Muscle of arm (tissue), 12 donors: Measurements from ENCODE around the gene DDX1. TPM values are rescaled to one million over a fixed set of nuclear protein-coding genes. Genes with fewer than 3 reads are reported as not detected.
"Not testable (repeated sequence)": the region's sequence is repeated elsewhere in the genome, so short reads cannot be mapped to it uniquely, and the experiment has no call there.

Experiments
- DNase-seq: peaks from one replicate; pipeline ENCODE4 v3.0.0-alpha.2; 2013
- polyA plus RNA-seq, 12 donors: library from polyadenylated mRNA; unstranded; fragments of 120-200 nt; gene quantifications; one replicate each; pipeline ENCODE4 v1.2.1, GENCODE V29; 2013; ENCODE audit not compliant: insufficient read length in 12 of 12

The DDX1 gene
- polyA plus RNA-seq, 12 donors = 67.3 to 124 (median 108) TPM; not detected in 1

DNA sequence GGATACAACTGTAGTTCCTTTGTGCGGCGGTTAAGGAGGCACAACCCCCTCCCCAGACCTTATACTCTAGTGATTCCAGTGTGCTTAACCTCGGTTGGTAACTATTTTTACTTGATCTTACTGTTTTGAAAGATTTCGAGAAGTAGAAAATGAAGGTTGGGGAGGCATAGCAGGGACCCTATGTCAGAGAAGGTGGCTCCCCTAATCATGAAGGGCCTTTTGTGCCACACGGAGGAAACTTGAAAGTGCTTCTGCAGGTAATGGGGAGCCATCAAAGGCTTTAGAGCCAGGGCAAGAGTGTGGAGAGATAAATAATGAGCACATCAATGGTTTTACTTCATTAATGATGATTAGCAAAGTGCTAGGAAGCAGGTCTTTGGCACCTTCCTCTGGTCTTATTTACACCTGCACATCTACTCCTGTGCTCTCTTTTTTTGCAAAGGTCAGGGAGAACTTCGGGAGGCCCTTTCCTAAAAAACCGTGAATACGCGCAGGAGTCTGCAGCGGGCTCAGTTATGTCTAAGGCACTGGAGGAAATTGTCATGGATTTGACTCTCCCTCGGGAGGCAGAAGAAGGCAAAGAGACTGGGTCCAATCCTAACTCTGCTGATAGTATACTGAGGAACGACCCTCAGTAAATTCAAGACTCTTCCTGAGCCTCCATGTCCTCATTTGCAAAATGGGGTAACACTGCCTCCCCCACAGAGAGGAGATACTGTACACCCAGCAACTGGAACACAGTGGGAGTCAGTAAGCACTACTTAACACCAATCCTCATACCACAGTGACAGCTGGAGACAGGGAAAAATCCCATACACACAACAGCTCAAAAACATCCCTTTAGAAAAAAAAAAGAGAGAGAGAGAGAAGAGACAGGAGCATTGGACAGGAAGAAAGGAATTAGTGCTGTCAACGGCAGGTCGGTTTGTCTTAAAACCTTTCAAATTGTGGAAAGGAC is 81.6 kb downstream of the DDX1 start:
- DNase-seq = no peak

- no peak for DNase-seq
Measured at GRCh38 chr2:15673919-15674636, 82.4 kb downstream of the DDX1 start.

GRCh38 chr2:15674637-15675455 is 83.2 kb downstream of the DDX1 start:
- no peak for DNase-seq

DNA sequence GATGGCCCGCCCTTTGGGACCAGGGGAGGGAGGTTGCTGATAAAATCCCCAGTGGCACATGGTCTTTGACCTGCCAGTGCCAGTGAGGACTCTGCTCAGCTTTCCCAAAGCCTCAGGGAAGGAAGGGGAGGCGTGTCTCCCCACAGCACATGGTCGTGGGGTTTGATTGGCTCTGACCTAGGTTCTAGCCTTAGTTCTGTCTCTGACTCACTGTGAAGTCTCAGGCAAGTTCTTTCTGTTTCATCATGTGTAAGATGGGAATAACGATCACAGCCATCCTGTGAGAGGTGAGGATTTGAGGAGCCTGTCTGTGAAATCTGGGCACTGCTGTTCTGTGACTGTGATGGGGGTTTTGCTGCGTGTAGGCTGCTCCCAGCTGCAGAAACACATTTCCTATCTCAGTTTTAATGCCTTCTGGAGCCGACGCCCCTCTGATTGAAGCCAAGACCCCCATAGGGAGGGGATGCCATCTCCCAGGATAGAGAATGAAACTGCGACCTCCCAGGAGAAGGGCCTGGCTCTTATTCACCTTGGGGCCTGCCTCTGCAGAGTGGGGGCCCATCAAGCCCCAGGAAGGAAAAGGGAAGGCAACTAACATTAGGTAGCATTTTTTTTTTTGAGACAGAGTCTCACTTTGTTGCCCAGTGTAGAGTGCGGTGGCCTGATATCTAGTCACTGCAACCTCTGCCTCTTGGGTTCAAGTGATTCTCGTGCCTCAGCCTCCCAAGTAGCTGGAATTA is 84.0 kb downstream of the DDX1 start:
- DNase-seq = no peak

DNA sequence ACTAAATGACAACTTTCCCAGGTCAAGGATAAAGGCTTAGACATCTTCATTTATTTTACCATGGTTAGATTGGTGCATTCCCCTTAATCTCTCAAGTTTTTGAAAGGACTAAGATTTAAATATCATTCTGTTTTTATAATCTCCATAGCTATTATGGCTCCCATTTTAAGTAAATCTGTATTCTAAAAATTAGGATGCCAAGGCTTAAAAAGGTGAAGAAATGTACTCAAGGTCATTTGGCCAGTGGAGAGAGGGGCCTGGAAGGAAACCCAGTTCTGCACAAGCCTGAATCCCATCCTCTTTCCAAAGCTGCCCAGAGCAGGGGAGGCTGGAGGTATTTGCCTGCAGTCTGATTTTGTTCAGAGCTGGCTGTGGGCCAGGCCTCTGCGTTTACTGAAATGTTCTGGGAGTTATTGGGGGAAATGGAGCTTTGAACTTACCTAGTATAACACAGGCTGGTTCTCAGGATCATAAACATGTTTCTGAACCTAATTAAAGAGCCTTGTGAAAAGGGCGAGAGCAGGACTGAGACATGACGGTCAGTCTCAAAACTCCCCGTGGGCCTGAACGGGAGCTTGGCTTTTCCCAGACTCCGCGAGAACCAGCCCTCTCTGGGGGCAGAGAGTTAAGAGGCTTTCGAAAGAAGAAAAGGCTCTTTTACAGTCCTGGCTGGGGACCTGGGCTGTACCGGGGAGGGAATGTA is 85.6 kb downstream of the DDX1 start:
- peak; percentile 22 for DNase-seq

DNA sequence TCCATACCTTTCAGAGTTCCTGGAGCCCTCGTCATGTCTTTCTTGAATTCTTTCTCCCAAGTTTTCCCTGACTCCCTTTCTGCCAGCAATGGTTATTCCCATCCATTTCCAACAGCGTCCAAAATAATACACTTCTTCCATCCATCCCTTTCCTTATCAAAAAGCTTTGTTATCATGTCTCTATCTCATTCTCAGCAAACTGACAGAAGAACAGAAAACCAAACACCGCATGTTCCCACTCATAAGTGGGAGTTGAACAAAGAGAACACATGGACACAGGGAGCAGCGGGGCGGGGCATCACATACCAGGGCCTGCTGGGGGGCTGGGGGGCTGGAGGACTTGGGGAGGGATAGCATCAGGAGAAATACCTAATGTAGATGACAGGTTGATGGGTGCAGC is 86.7 kb downstream of the DDX1 start:
- DNase-seq = no peak

DNA sequence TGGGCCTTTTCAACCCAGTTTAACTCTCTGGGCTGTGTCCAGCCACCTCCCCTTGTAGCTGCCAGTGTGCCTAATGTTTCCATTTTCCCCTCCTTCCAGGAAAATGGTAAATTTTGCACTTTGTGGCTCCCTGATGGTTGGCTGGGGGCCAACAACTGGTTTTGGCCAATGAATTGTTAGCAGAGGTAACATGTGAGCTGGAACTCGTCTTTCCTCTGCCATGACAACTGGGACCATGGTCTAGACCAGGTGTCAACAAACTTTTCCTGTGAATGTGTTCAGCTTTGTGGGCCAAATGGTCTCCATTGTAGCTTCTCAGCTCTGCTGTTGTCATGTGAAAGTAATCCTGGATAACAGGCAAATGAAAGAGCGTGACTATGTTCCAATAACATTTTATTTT is 87.2 kb downstream of the DDX1 start:
- no peak for DNase-seq

GRCh38 chr2:15679386-15679924 is 87.8 kb downstream of the DDX1 start:
- no peak for DNase-seq

- DNase-seq = not testable (repeated sequence)
Measured at GRCh38 chr2:15680132-15680531, 88.5 kb downstream of the DDX1 start.

Other genes with a start within 250 kb of the DDX1 start
- gene NBAS, start 30.5 kb upstream of the DDX1 start, polyA plus RNA-seq = 10 to 100 TPM in 11 of 12 donors, not detected in 1; 22.7 to 41.9 (median 36.5) TPM